Neural cell (in vitro differentiated cells): Measurements from ENCODE around the gene FAU. TPM values are rescaled to one million over a fixed set of nuclear protein-coding genes. Genes with fewer than 3 reads are reported as not detected.

Source experiments
- H2AFZ ChIP-seq: fragments of 200-600, 300-800 bp; sonication (generic), shearing (Covaris generic); 2 replicates; pipeline ENCODE4 v1.6.0; 2014; ENCODE audit warnings: low read depth, mild to moderate bottlenecking, antibody characterized with exemption, low read length, moderate library complexity
- H3F3A ChIP-seq: fragments of 200-600 bp; shearing (Covaris generic); 2 replicates; pipeline ENCODE4 v1.6.1; 2016; ENCODE audit warnings: mild to moderate bottlenecking, moderate library complexity, mixed read lengths, antibody characterized with exemption, low read length; ENCODE audit not compliant: insufficient read depth, poor library complexity, severe bottlenecking
- H3K27ac ChIP-seq: fragments of 200-600, 300-800 bp; sonication (generic), shearing (Covaris generic); 2 replicates; pipeline ENCODE4 v1.5.1; 2014; ENCODE audit warnings: mild to moderate bottlenecking, low read length, moderate library complexity
- H3K27me3 ChIP-seq: fragments of 300-800, 200-600 bp; sonication (generic), shearing (Covaris generic); 2 replicates; pipeline ENCODE4 v1.6.0; 2014; ENCODE audit warnings: mild to moderate bottlenecking, low read depth, low read length, moderate library complexity; ENCODE audit not compliant: insufficient read depth
- H3K36me3 ChIP-seq: fragments of 300-800, 200-600 bp; sonication (generic), shearing (Covaris generic); 2 replicates; pipeline ENCODE4 v1.5.1; 2014; ENCODE audit warnings: mild to moderate bottlenecking, antibody characterized with exemption, low read length, moderate library complexity; ENCODE audit not compliant: insufficient read depth
- H3K4me2 ChIP-seq: fragments of 300-800, 200-600 bp; sonication (generic), shearing (Covaris generic); 2 replicates; pipeline ENCODE4 v1.6.0; 2014; ENCODE audit warnings: mild to moderate bottlenecking, low read length
- H3K4me3 ChIP-seq: fragments of 300-800, 200-600 bp; sonication (generic), shearing (Covaris generic); 2 replicates; pipeline ENCODE4 v1.5.1; 2014; ENCODE audit warnings: mild to moderate bottlenecking, low read length, moderate library complexity
- H3K79me2 ChIP-seq: fragments of 200-600 bp; shearing (Covaris generic); replicated peaks from 2 replicates; pipeline ENCODE4 v1.6.0; 2014; ENCODE audit warnings: mild to moderate bottlenecking, low read length, moderate library complexity; ENCODE audit not compliant: insufficient read depth
- H3K9ac ChIP-seq: fragments of 300-800, 200-600 bp; sonication (generic), shearing (Covaris generic); 2 replicates; pipeline ENCODE4 v1.6.1; 2016; ENCODE audit warnings: mild to moderate bottlenecking, low read length, mixed read lengths
- H3K9me2 ChIP-seq: fragments of 200-600 bp; shearing (Covaris generic); 2 replicates; pipeline ENCODE4 v1.6.1; 2016; ENCODE audit warnings: mild to moderate bottlenecking, low read length, mixed read lengths; ENCODE audit not compliant: insufficient read depth
- H3K9me3 ChIP-seq: fragments of 200-600, 300-800 bp; sonication (generic), shearing (Covaris generic); 2 replicates; pipeline ENCODE4 v1.6.1; 2016; ENCODE audit warnings: mild to moderate bottlenecking, mixed run types, low read length, moderate library complexity, mixed read lengths
- H4K20me1 ChIP-seq: fragments of 200-600 bp; shearing (Covaris generic); 2 replicates; pipeline ENCODE4 v1.6.1; 2016; ENCODE audit warnings: mild to moderate bottlenecking, mixed run types; ENCODE audit not compliant: insufficient read depth
- CTCF ChIP-seq: fragments of 450-650 bp; IDR thresholded peaks from 2 replicates; pipeline ENCODE4 v1.5.1; 2014; ENCODE audit warnings: antibody characterized with exemption, mild to moderate bottlenecking, moderate library complexity; ENCODE audit not compliant: poor library complexity, severe bottlenecking
- EP300 ChIP-seq: fragments of 450-650 bp; conservative IDR thresholded peaks from 2 replicates; pipeline ENCODE4 v1.6.1; 2014; ENCODE audit warnings: antibody characterized with exemption, mild to moderate bottlenecking, moderate library complexity; ENCODE audit not compliant: poor library complexity, severe bottlenecking
- EZH2 ChIP-seq: fragments of 200-600, 300-800 bp; shearing (Covaris generic), sonication (generic); IDR thresholded peaks from 2 replicates; pipeline ENCODE4 v1.6.1; 2014; ENCODE audit warnings: antibody characterized with exemption, low read length, borderline replicate concordance, mild to moderate bottlenecking; ENCODE audit not compliant: insufficient read depth, poor library complexity, severe bottlenecking
- MXI1 ChIP-seq: fragments of 450-650 bp; conservative IDR thresholded peaks from 2 replicates; pipeline ENCODE4 v1.6.1; 2014; ENCODE audit warnings: antibody characterized with exemption, mild to moderate bottlenecking; ENCODE audit not compliant: poor library complexity, severe bottlenecking
- POLR2AphosphoS5 ChIP-seq: IDR thresholded peaks from 2 replicates; pipeline ENCODE4 v1.6.1; 2012
- RAD21 ChIP-seq: fragments of 450-650 bp; conservative IDR thresholded peaks from 2 replicates; pipeline ENCODE4 v1.6.1; 2014; ENCODE audit warnings: antibody characterized with exemption, mild to moderate bottlenecking, moderate library complexity
- REST ChIP-seq: IDR thresholded peaks from 2 replicates; pipeline ENCODE4 v1.6.1; 2012; ENCODE audit warnings: borderline replicate concordance
- SMC3 ChIP-seq: fragments of 450-650 bp; conservative IDR thresholded peaks from 2 replicates; pipeline ENCODE4 v1.6.1; 2014; ENCODE audit warnings: antibody characterized with exemption, mild to moderate bottlenecking, moderate library complexity; ENCODE audit not compliant: poor library complexity
- TAF1 ChIP-seq: IDR thresholded peaks from 2 replicates; pipeline ENCODE4 v1.6.1; 2012; ENCODE audit warnings: low read depth
- polyA plus RNA-seq: library from polyadenylated mRNA; depleted of rRNA; stranded (reverse); fragments of >200 nt; gene quantifications from 2 replicates; pipeline ENCODE4 v1.2.3, GENCODE V29; 2014

The FAU gene
- polyA plus RNA-seq, 1 donor from 2014 or later = 420 TPM

GRCh38 chr11:65118097-65118837 is 3.7 kb downstream of the FAU start:
- Histone ChIP-seq H3F3A (no peaks in the 10 kb centered on the region), H3K4me2 (no peak overlapping the region), H2AFZ (no peak overlapping the region), H3K4me3 (peak overlapping the region; percentile 97), H3K9ac (peak overlapping the region; percentile 55), H3K9me3 (no peaks in the 10 kb centered on the region), H3K36me3 (peaks cover 10% of the 10 kb centered on the region), H3K27me3 (no peaks in the 10 kb centered on the region), H3K79me2 (peaks cover 35% of the 10 kb centered on the region), H4K20me1 (no peaks in the 10 kb centered on the region), H3K27ac (peak overlapping the region; percentile 71), H3K9me2 (no peaks in the 10 kb centered on the region)
- TF ChIP-seq REST = no peak
- TF ChIP-seq EP300 = no peak
- no peak for TF ChIP-seq CTCF
- no peak for TF ChIP-seq TAF1
- peak; percentile 3 for TF ChIP-seq SMC3

- TF ChIP-seq MXI1 (peak; percentile 98), REST (peak; percentile 21), SMC3 (peak; percentile 78), CTCF (peak; percentile 99), EP300 (peak; percentile 41), EZH2 (no peak), RAD21 (peak; percentile 87), TAF1 (no peak), POLR2AphosphoS5 (peak; percentile 82)
- Histone ChIP-seq H3K9ac (peak within 1 kb of the TSS; percentile 79), H3K4me3 (peak within 1 kb of the TSS; percentile 97), H3K4me2 (peak within 1 kb of the TSS; percentile 82), H3K27me3 (no peaks in the 10 kb centered on the region), H3K36me3 (peaks cover 10% of the 10 kb centered on the region), H3K9me3 (no peaks in the 10 kb centered on the region), H3K27ac (peak within 1 kb of the TSS; percentile 71), H3K79me2 (peaks cover 36% of the 10 kb centered on the region), H3K9me2 (no peaks in the 10 kb centered on the region), H3F3A (no peaks in the 10 kb centered on the region), H2AFZ (no peak within 1 kb of the TSS), H4K20me1 (no peaks in the 10 kb centered on the region)
These were observed 4.5 kb downstream of the FAU start, which contains the start of gene ZNHIT2 for GRCh38 chr11:65117206-65118096. Gene ZNHIT2 (minus strand): TSS chr11:65117701. CDS start chr11:65117653, 48 bp downstream.
